Measurements from ENCODE around the gene SPG7. TPM values are rescaled to one million over a fixed set of nuclear protein-coding genes. Genes with fewer than 3 reads are reported as not detected.

The SPG7 gene
- total and polyA plus RNA-seq, 9 of the 15 experiments (the other 6 are each of a cell fraction or from before 2014, with no cell fraction given): 5.8 to 89.1 (median 49.4) TPM

DNA sequence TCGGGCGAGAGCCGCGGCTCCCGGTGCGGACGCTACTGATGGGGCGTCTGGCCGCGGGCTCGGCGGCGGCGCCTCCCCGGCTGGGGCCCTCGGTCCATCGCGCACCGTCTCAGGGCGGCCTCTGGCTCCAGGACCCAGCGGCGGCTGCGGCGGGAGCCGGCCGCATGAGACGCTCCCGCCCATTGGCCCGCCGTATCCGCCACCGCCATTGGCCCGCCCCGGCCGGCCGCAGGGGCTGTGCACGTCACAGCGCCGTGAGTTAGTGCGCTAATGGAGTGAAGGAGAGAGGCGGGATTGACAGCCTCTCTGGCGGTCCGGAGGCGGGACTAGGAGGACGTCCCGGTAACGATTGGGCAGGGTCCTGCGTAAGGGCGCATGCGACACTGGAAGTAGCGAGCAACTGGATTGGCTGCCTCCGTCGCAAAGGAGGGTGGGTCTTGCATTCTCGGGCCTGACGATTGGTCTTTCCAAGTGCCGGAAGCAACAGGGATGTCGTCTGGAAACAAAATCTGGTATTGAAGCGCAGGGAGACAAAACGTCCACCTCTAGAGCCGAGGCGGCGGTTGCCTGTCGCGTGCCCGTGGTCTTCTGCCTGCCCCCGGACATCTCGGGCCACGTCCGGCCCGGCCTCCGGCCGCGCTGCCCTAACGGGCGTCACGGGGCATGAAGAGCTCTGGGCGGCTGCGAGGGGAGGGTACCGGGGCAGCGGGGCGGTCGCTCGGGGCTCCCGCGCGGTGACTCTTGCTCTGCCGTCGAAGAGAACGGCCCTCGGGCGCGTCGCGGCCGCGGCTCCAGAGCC, 17.6 kb upstream of the SPG7 start, which contains the start of gene ANKRD11 (continued):
- TF ChIP-seq, protein P1, sequence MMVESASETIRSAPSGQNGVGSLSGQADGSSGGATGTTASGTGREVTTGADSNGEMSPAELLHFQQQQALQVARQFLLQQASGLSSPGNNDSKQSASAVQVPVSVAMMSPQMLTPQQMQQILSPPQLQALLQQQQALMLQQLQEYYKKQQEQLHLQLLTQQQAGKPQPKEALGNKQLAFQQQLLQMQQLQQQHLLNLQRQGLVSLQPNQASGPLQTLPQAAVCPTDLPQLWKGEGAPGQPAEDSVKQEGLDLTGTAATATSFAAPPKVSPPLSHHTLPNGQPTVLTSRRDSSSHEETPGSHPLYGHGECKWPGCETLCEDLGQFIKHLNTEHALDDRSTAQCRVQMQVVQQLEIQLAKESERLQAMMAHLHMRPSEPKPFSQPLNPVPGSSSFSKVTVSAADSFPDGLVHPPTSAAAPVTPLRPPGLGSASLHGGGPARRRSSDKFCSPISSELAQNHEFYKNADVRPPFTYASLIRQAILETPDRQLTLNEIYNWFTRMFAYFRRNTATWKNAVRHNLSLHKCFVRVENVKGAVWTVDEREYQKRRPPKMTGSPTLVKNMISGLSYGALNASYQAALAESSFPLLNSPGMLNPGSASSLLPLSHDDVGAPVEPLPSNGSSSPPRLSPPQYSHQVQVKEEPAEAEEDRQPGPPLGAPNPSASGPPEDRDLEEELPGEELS (CRISPR knock-in tag; IDR thresholded peaks at IDR 0.05; ENCODE audit: borderline replicate concordance): no peak
- TF ChIP-seq KLF1 (tag; IDR thresholded peaks at IDR 0.05): no peak
- TF ChIP-seq, protein P2, sequence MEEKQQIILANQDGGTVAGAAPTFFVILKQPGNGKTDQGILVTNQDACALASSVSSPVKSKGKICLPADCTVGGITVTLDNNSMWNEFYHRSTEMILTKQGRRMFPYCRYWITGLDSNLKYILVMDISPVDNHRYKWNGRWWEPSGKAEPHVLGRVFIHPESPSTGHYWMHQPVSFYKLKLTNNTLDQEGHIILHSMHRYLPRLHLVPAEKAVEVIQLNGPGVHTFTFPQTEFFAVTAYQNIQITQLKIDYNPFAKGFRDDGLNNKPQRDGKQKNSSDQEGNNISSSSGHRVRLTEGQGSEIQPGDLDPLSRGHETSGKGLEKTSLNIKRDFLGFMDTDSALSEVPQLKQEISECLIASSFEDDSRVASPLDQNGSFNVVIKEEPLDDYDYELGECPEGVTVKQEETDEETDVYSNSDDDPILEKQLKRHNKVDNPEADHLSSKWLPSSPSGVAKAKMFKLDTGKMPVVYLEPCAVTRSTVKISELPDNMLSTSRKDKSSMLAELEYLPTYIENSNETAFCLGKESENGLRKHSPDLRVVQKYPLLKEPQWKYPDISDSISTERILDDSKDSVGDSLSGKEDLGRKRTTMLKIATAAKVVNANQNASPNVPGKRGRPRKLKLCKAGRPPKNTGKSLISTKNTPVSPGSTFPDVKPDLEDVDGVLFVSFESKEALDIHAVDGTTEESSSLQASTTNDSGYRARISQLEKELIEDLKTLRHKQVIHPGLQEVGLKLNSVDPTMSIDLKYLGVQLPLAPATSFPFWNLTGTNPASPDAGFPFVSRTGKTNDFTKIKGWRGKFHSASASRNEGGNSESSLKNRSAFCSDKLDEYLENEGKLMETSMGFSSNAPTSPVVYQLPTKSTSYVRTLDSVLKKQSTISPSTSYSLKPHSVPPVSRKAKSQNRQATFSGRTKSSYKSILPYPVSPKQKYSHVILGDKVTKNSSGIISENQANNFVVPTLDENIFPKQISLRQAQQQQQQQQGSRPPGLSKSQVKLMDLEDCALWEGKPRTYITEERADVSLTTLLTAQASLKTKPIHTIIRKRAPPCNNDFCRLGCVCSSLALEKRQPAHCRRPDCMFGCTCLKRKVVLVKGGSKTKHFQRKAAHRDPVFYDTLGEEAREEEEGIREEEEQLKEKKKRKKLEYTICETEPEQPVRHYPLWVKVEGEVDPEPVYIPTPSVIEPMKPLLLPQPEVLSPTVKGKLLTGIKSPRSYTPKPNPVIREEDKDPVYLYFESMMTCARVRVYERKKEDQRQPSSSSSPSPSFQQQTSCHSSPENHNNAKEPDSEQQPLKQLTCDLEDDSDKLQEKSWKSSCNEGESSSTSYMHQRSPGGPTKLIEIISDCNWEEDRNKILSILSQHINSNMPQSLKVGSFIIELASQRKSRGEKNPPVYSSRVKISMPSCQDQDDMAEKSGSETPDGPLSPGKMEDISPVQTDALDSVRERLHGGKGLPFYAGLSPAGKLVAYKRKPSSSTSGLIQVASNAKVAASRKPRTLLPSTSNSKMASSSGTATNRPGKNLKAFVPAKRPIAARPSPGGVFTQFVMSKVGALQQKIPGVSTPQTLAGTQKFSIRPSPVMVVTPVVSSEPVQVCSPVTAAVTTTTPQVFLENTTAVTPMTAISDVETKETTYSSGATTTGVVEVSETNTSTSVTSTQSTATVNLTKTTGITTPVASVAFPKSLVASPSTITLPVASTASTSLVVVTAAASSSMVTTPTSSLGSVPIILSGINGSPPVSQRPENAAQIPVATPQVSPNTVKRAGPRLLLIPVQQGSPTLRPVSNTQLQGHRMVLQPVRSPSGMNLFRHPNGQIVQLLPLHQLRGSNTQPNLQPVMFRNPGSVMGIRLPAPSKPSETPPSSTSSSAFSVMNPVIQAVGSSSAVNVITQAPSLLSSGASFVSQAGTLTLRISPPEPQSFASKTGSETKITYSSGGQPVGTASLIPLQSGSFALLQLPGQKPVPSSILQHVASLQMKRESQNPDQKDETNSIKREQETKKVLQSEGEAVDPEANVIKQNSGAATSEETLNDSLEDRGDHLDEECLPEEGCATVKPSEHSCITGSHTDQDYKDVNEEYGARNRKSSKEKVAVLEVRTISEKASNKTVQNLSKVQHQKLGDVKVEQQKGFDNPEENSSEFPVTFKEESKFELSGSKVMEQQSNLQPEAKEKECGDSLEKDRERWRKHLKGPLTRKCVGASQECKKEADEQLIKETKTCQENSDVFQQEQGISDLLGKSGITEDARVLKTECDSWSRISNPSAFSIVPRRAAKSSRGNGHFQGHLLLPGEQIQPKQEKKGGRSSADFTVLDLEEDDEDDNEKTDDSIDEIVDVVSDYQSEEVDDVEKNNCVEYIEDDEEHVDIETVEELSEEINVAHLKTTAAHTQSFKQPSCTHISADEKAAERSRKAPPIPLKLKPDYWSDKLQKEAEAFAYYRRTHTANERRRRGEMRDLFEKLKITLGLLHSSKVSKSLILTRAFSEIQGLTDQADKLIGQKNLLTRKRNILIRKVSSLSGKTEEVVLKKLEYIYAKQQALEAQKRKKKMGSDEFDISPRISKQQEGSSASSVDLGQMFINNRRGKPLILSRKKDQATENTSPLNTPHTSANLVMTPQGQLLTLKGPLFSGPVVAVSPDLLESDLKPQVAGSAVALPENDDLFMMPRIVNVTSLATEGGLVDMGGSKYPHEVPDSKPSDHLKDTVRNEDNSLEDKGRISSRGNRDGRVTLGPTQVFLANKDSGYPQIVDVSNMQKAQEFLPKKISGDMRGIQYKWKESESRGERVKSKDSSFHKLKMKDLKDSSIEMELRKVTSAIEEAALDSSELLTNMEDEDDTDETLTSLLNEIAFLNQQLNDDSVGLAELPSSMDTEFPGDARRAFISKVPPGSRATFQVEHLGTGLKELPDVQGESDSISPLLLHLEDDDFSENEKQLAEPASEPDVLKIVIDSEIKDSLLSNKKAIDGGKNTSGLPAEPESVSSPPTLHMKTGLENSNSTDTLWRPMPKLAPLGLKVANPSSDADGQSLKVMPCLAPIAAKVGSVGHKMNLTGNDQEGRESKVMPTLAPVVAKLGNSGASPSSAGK (IDR thresholded peaks at IDR 0.05): no peak
- TF ChIP-seq, protein P3, sequence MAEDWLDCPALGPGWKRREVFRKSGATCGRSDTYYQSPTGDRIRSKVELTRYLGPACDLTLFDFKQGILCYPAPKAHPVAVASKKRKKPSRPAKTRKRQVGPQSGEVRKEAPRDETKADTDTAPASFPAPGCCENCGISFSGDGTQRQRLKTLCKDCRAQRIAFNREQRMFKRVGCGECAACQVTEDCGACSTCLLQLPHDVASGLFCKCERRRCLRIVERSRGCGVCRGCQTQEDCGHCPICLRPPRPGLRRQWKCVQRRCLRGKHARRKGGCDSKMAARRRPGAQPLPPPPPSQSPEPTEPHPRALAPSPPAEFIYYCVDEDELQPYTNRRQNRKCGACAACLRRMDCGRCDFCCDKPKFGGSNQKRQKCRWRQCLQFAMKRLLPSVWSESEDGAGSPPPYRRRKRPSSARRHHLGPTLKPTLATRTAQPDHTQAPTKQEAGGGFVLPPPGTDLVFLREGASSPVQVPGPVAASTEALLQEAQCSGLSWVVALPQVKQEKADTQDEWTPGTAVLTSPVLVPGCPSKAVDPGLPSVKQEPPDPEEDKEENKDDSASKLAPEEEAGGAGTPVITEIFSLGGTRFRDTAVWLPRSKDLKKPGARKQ (CRISPR knock-in tag; IDR thresholded peaks at IDR 0.05): no peak
- peak; percentile 87 for TF ChIP-seq SMAD4 (CRISPR knock-in tag; conservative IDR thresholded peaks at IDR 0.05)
- TF ChIP-seq, protein P4, sequence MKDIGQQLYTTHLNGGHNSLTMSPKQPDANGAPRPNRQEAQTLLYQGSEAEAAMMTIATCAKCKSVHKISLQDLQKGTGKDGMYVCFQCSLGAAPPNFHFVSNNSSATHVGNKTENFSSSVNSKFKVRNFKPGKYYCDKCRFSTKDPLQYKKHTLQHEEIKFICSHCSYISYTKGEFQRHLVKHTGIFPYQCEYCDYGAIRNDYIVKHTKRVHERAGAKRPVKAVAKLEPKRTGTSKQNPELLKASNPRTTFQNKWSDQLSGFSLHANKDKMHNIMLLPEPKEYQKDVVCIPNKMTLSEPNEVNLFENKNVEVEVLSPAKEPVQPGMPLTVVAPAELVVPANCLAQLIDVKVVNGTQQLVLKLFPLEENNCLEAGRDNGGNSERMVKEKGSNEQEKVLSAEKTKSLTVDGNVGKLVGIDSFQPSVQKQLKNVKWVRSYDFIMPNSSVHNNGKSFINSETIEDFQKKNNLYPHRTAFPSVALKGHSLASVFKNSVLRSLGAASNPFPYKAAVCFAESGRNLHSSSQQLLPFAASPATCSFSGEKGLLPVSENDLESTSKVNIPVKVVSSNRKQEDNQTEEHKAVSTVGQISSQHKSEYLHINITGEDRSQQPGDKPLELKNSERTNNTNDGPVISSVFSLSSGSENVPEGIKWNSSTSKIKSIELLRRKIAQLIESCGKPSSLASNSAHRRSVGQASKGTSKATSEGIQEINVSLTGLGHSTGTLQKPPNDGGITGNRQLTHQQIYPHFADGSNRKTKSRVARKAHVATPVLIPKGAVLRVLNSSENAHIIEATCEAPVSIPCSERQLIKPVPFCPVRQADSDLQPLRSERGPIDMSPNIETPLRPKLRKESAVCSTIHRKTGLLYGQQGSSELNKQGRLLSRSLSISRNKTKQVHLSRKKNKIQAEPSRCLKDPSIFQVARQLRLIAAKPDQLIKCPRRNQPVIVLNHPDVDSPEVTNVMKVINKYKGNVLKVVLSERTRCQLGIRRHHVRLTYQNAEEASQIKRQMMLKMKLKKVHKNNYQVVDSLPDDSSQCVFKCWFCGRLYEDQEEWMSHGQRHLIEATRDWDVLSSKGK (CRISPR knock-in tag; IDR thresholded peaks at IDR 0.05): no peak
